GM12891 (cell line): Measurements from ENCODE around the gene ROBO1.

Experiments
- POLR2A ChIP-seq: IDR thresholded peaks from 2 replicates; pipeline ENCODE4 v1.6.1; 2011; ENCODE audit warnings: low read depth, low read length, control low read depth
- POLR2AphosphoS5 ChIP-seq: IDR thresholded peaks from 2 replicates; pipeline ENCODE4 v1.6.1; 2011; ENCODE audit warnings: low read depth, low read length, control low read depth

DNA sequence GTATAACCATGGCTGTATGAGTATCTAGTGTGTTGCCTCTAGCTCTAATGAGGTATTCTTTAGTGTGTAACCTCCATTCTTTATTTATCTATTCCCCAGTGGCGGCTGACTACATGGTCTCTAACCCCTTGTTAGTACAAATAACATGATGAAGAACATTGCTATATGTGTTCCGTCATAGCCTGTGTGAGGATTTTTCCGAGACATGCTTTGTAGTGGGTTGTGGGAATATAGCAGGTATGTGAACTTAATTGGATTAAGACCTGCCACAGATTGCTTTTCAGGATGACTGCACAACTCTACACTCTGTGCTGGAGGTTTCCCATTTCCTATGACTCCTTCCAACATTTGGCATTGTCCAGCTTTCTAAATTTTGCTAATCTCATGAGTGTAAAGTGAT lies 563.4 kb downstream of the ROBO1 start:
- TF ChIP-seq POLR2AphosphoS5 (no peak), POLR2A (no peak)
